MM.1S (cell line): ENCODE results near the gene TPCN2.
"Not testable (repeated sequence)": the region's sequence is repeated elsewhere in the genome, so short reads cannot be mapped to it uniquely, and the experiment has no call there.

Experiments used
- DNase-seq: peaks from one replicate; pipeline ENCODE4 v3.0.0-alpha.2; 2015
- H2AFZ ChIP-seq: fragments of 300-600 bp; sonication (generic); 2 replicates; pipeline ENCODE4 v1.6.0; 2016; ENCODE audit warnings: antibody characterized with exemption, low read length
- H3F3A ChIP-seq: fragments of 300-600 bp; sonication (generic); 2 replicates; pipeline ENCODE4 v1.6.1; 2016; ENCODE audit warnings: mild to moderate bottlenecking, antibody characterized with exemption, low read length, moderate library complexity, mixed read lengths; ENCODE audit not compliant: insufficient read depth
- H3K27ac ChIP-seq: fragments of 300-600 bp; sonication (generic); 2 replicates; pipeline ENCODE4 v1.5.1; 2016; ENCODE audit warnings: mild to moderate bottlenecking, low read length
- H3K27me3 ChIP-seq: fragments of 300-600 bp; sonication (generic); replicated peaks from 2 replicates; pipeline ENCODE4 v1.6.0; 2016; ENCODE audit warnings: low read length; ENCODE audit not compliant: insufficient read depth
- H3K36me3 ChIP-seq: fragments of 300-600 bp; sonication (generic); replicated peaks from 2 replicates; pipeline ENCODE4 v1.6.1; 2016; ENCODE audit warnings: mild to moderate bottlenecking, low read length, mixed read lengths; ENCODE audit not compliant: insufficient read depth
- H3K4me1 ChIP-seq: fragments of 300-600 bp; sonication (generic); 2 replicates; pipeline ENCODE4 v1.6.1; 2016; ENCODE audit warnings: low read length, mixed read lengths
- H3K4me2 ChIP-seq: fragments of 300-600 bp; sonication (generic); 2 replicates; pipeline ENCODE4 v1.6.0; 2016; ENCODE audit warnings: low read depth, low read length
- H3K4me3 ChIP-seq: fragments of 300-600 bp; sonication (generic); 2 replicates; pipeline ENCODE4 v1.5.1; 2016; ENCODE audit warnings: low read length, mixed read lengths
- H3K79me2 ChIP-seq: fragments of 300-600 bp; sonication (generic); 2 replicates; pipeline ENCODE4 v1.6.1; 2016; ENCODE audit warnings: mixed run types, low read length, mixed read lengths
- H3K9ac ChIP-seq: fragments of 300-600 bp; sonication (generic); 2 replicates; pipeline ENCODE4 v1.6.1; 2016; ENCODE audit warnings: low read length, mixed read lengths
- H3K9me2 ChIP-seq: fragments of 300-600 bp; sonication (generic); replicated peaks from 2 replicates; pipeline ENCODE4 v1.6.1; 2016; ENCODE audit warnings: mild to moderate bottlenecking, low read length, mixed read lengths; ENCODE audit not compliant: insufficient read depth
- H3K9me3 ChIP-seq: fragments of 300-600 bp; sonication (generic); replicated peaks from 2 replicates; pipeline ENCODE4 v1.6.1; 2016; ENCODE audit warnings: mild to moderate bottlenecking, low read length, mixed read lengths; ENCODE audit not compliant: insufficient read depth
- H4K20me1 ChIP-seq: fragments of 300-600 bp; sonication (generic); 2 replicates; pipeline ENCODE4 v1.6.1; 2016; ENCODE audit warnings: mild to moderate bottlenecking, low read length, moderate library complexity, mixed read lengths; ENCODE audit not compliant: insufficient read depth
- EZH2 ChIP-seq: fragments of 300-600 bp; sonication (generic); optimal IDR thresholded peaks from 2 replicates; pipeline ENCODE3; 2017; ENCODE audit warnings: low read depth, mild to moderate bottlenecking, antibody characterized with exemption, low read length, mixed read lengths
- EZH2phosphoT487 ChIP-seq: fragments of 300-600 bp; sonication (generic); IDR thresholded peaks from 2 replicates; pipeline ENCODE4 v1.6.1; 2018; ENCODE audit warnings: antibody characterized with exemption, low read length
- TF ChIP-seq, protein P1 (sequence below): fragments of 300-600 bp; sonication (generic); IDR thresholded peaks from 2 replicates; pipeline ENCODE4 v1.5.1; 2016; ENCODE audit warnings: antibody characterized with exemption, low read length, mixed read lengths

Gene TPCN2

DNA sequence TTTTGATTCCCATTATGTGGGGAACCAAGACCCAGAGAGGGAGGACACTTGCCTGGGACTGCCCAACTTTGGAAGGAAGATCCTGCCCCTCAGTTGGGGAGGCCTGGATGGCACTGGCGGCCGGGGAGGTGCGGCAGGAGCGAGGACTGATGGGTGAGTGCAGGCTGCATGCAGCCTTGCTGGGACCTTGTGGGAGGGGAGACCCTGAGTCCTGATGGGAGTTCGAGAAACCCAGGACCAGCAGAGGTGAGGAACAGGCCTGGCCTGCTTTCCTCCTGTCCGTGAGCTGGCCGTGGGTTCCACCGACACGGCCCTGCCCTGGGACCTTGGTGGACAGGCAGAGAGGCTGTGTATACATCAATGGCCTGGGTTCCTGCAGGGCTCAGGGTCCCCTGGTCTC lies 87.7 kb downstream of the TPCN2 start:
- Histone ChIP-seq H3K4me2 (no peak overlapping the region), H3F3A (no peaks in the 10 kb centered on the region), H3K79me2 (no peaks in the 10 kb centered on the region), H3K27ac (no peak overlapping the region), H3K27me3 (peaks cover 13% of the 10 kb centered on the region; the same call in 1 of the 2 replicates), H3K36me3 (no peaks in the 10 kb centered on the region), H2AFZ (no peak overlapping the region), H3K4me1 (no peaks in the 10 kb centered on the region), H3K9me2 (no peaks in the 10 kb centered on the region), H3K9ac (no peak overlapping the region), H3K9me3 (no peaks in the 10 kb centered on the region), H4K20me1 (no peaks in the 10 kb centered on the region), H3K4me3 (no peak overlapping the region)
- TF ChIP-seq EZH2 (no peak), EZH2phosphoT487 (no peak)
- TF ChIP-seq, protein P1, sequence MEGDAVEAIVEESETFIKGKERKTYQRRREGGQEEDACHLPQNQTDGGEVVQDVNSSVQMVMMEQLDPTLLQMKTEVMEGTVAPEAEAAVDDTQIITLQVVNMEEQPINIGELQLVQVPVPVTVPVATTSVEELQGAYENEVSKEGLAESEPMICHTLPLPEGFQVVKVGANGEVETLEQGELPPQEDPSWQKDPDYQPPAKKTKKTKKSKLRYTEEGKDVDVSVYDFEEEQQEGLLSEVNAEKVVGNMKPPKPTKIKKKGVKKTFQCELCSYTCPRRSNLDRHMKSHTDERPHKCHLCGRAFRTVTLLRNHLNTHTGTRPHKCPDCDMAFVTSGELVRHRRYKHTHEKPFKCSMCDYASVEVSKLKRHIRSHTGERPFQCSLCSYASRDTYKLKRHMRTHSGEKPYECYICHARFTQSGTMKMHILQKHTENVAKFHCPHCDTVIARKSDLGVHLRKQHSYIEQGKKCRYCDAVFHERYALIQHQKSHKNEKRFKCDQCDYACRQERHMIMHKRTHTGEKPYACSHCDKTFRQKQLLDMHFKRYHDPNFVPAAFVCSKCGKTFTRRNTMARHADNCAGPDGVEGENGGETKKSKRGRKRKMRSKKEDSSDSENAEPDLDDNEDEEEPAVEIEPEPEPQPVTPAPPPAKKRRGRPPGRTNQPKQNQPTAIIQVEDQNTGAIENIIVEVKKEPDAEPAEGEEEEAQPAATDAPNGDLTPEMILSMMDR, result no peak
- DNase-seq, result no peak

DNA sequence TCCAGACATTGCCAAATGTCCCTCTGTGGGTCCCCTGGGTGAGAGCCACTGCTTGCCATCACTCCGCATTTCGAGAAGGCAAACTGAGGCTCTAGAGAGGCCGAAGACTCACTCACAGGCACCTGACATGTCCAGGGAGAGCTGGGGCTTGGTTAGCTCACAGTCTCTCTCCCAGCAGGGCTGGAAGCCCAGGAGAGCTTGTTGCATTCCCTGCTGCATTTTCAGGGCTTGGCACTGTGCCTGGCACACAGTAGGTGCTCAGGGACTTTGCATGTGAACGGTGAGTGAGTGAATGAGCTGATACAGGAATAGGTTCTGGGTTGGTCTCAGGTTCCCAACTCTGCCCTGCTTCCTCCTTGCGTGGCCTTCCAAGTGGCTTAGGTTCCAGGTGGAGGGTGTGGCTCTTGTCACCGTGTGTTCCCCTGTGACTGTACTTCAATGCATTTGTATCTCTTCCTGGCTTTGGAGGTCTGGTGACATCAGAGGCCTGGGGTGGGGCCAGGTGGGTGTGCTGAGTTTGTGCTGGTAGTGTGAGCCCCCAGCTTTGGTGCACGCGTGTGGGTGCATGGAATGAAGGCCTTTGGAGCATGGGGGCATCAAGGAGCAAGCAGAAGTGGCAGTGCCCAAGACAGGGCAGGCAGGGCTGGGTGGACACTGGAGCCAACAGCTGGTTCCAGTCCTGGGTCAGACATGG lies 88.6 kb downstream of the TPCN2 start:
- no peak overlapping the region for H3K9ac ChIP-seq
- H3K27me3 ChIP-seq, result peaks cover 7% of the 10 kb centered on the region; the same call in 1 of the 2 replicates
- H4K20me1 ChIP-seq, result no peaks in the 10 kb centered on the region
- no peaks in the 10 kb centered on the region for H3K9me2 ChIP-seq
- no peak overlapping the region for H3K27ac ChIP-seq
- H3F3A ChIP-seq, result no peaks in the 10 kb centered on the region
- no peak overlapping the region for H3K4me3 ChIP-seq
- H3K4me1 ChIP-seq, result no peaks in the 10 kb centered on the region
- TF ChIP-seq EZH2 (no peak), EZH2phosphoT487 (no peak)
- no peak overlapping the region for H3K4me2 ChIP-seq
- H3K9me3 ChIP-seq, result no peaks in the 10 kb centered on the region
- no peaks in the 10 kb centered on the region for H3K36me3 ChIP-seq
- no peak for DNase-seq
- no peaks in the 10 kb centered on the region for H3K79me2 ChIP-seq
- H2AFZ ChIP-seq, result no peak overlapping the region

DNA sequence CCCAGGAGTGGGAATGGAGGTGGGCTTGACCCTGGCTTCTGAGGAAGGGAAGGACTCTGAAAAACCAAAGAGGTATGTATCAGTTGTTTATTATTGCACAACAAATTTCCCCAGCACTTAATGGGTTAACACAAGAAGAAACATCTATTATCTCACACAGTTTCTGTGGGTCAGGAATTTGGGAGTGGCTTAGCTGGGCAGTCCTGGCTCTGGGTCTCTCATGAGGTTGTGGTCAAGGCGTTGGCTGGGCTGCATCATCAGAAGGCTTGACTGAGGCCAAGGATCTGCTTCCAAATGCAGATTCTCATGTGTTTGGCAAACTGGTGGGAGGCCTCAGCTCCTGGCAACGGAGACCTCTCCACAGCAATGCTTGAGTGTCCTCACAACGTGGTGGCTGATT lies 89.5 kb downstream of the TPCN2 start:
- no peak overlapping the region for H3K4me2 ChIP-seq
- H3F3A ChIP-seq, result no peaks in the 10 kb centered on the region
- no peaks in the 10 kb centered on the region for H4K20me1 ChIP-seq
- H3K79me2 ChIP-seq, result no peaks in the 10 kb centered on the region
- H3K27me3 ChIP-seq, result peaks cover 7% of the 10 kb centered on the region; the same call in 1 of the 2 replicates
- no peak overlapping the region for H3K4me3 ChIP-seq
- no peaks in the 10 kb centered on the region for H3K36me3 ChIP-seq
- H3K4me1 ChIP-seq, result no peaks in the 10 kb centered on the region
- H3K9me3 ChIP-seq, result no peaks in the 10 kb centered on the region
- no peaks in the 10 kb centered on the region for H3K9me2 ChIP-seq
- H2AFZ ChIP-seq, result no peak overlapping the region
- TF ChIP-seq, protein P1, result no peak
- TF ChIP-seq EZH2phosphoT487 (no peak), EZH2 (no peak)
- no peak overlapping the region for H3K27ac ChIP-seq
- no peak for DNase-seq
- H3K9ac ChIP-seq, result no peak overlapping the region

DNA sequence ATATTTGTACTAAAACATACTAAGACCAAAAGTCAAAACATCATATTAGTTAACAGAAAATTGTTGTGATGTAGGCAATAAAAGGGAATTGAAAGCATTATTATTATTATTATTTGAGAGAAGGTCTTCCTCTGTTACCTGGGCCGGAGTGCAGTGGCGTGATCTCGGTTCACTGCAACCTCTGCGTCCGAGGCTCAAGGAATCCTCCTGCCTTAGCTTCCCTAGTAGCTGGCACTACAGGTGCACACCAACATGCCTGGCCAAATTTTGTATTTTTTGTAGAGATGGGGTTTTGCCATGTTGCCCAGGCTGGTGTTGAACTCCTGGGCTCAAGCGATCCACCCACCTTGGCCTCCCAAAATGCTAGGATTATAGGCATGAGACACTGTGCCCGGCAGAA lies 91.4 kb downstream of the TPCN2 start:
- H3K79me2 ChIP-seq, H3K9me3 ChIP-seq, H3K36me3 ChIP-seq, H3K4me2 ChIP-seq, H4K20me1 ChIP-seq, H3K27ac ChIP-seq, H2AFZ ChIP-seq, H3K4me1 ChIP-seq, H3K9ac ChIP-seq, H3K4me3 ChIP-seq, H3K27me3 ChIP-seq, H3K9me2 ChIP-seq, DNase-seq, H3F3A ChIP-seq: not testable (repeated sequence)
